PC-3 (cell line): Measurements from ENCODE around the gene RMND1. TPM values are rescaled to one million over a fixed set of nuclear protein-coding genes. Genes with fewer than 3 reads are reported as not detected.

Experiments
- ATAC-seq: fragments of 200-7000 bp; cut with Tn5 transposase; 2 replicates; pipeline ENCODE4 v1.9.1; 2020; ENCODE audit warnings: mild to moderate bottlenecking, moderate library complexity
- BruUV-seq: library from RNA; stranded (reverse); fragments of 400-500 nt; replicated peaks from 2 replicates; lab custom pipeline; 2021; lab: Mats Ljungman, UMichigan
- CTCF ChIA-PET: fragments of 300-600 bp; sonication (Branson Sonifier 250); formaldehyde crosslinking; loops from one replicate; lab custom pipeline; 2022; ENCODE audit warnings: antibody characterized with exemption; lab: Charles Lee
- POLR2A ChIA-PET: fragments of 300-600 bp; sonication (Branson Sonifier 250); formaldehyde crosslinking; loops from one replicate; lab custom pipeline; 2022; ENCODE audit warnings: antibody characterized with exemption; ENCODE audit not compliant: unreplicated experiment; lab: Charles Lee
- DNase-seq: peaks from one replicate; pipeline ENCODE4 v3.0.0-alpha.2; 2015
- H2AFZ ChIP-seq: fragments of 300-600 bp; sonication (generic); 2 replicates; pipeline ENCODE4 v1.6.0; 2016; ENCODE audit warnings: antibody characterized with exemption, low read length
- H3F3A ChIP-seq: fragments of 300-600 bp; sonication (generic); one replicate; pipeline ENCODE4 v1.6.0; 2017; ENCODE audit warnings: antibody characterized with exemption, low read length, control low read depth, mild to moderate bottlenecking; ENCODE audit not compliant: unreplicated experiment
- H3K27ac ChIP-seq: fragments of 300-600 bp; sonication (generic); 2 replicates; pipeline ENCODE4 v1.5.1; 2016; ENCODE audit warnings: mild to moderate bottlenecking, low read length
- H3K27me3 ChIP-seq: fragments of 300-600 bp; sonication (generic); 2 replicates; pipeline ENCODE4 v1.6.1; 2016; ENCODE audit warnings: low read length, mixed read lengths
- H3K36me3 ChIP-seq: fragments of 300-600 bp; sonication (generic); 2 replicates; pipeline ENCODE4 v1.6.1; 2016; ENCODE audit warnings: low read depth, mixed run types, low read length, mixed read lengths
- H3K4me1 ChIP-seq: fragments of 300-600 bp; sonication (generic); 2 replicates; pipeline ENCODE4 v1.5.1; 2016; ENCODE audit warnings: low read length; ENCODE audit not compliant: insufficient read depth
- H3K4me2 ChIP-seq: fragments of 300-600 bp; sonication (generic); 2 replicates; pipeline ENCODE4 v1.6.0; 2016; ENCODE audit warnings: low read length
- H3K4me3 ChIP-seq: fragments of 300-600 bp; sonication (generic); 2 replicates; pipeline ENCODE4 v1.5.1; 2016; ENCODE audit warnings: mild to moderate bottlenecking, low read length, mixed read lengths
- H3K79me2 ChIP-seq: fragments of 300-600 bp; sonication (generic); 2 replicates; pipeline ENCODE4 v1.6.1; 2017; ENCODE audit warnings: low read length, mixed read lengths
- H3K9ac ChIP-seq: fragments of 300-600 bp; sonication (generic); 2 replicates; pipeline ENCODE4 v1.6.0; 2016; ENCODE audit warnings: mild to moderate bottlenecking, low read length
- H3K9me2 ChIP-seq: fragments of 300-600 bp; sonication (generic); replicated peaks from 2 replicates; pipeline ENCODE4 v1.6.1; 2016; ENCODE audit warnings: mixed run types, low read length, mixed read lengths
- H3K9me3 ChIP-seq: fragments of 300-600 bp; sonication (generic); 2 replicates; pipeline ENCODE4 v1.6.1; 2016; ENCODE audit warnings: low read length, mixed read lengths
- H4K20me1 ChIP-seq: fragments of 300-600 bp; sonication (generic); 2 replicates; pipeline ENCODE4 v1.6.1; 2016; ENCODE audit warnings: low read length, mixed read lengths
- EZH2 ChIP-seq: fragments of 300-600 bp; sonication (generic); IDR thresholded peaks from one replicate; pipeline ENCODE4 v1.6.1; 2017; ENCODE audit warnings: antibody characterized with exemption, mild to moderate bottlenecking, low read length; ENCODE audit not compliant: unreplicated experiment
- EZH2phosphoT487 ChIP-seq: fragments of 300-600 bp; sonication (generic); IDR thresholded peaks from 2 replicates; pipeline ENCODE4 v1.6.1; 2018; ENCODE audit warnings: mild to moderate bottlenecking, antibody characterized with exemption, low read length, borderline replicate concordance
- intact Hi-C: fragments of 100-400 bp; cut with micrococcal nuclease; formaldehyde crosslinking; loops from 2 replicates; pipeline ENCODE4 v1.9.0; 2023
- total RNA-seq: library from RNA; depleted of rRNA; stranded (reverse); fragments of >200 nt; gene quantifications from 2 replicates; pipeline ENCODE4 v1.2.3, GENCODE V29; 2014
- TF ChIP-seq, protein P1 (sequence below): fragments of 300-600 bp; sonication (generic); conservative IDR thresholded peaks from 2 replicates; pipeline ENCODE4 v1.5.1; 2017; ENCODE audit warnings: antibody characterized with exemption, low read depth, mild to moderate bottlenecking, low read length

Gene RMND1
- total RNA-seq, 1 experiment from 2014 or later: 20.8 TPM

DNA sequence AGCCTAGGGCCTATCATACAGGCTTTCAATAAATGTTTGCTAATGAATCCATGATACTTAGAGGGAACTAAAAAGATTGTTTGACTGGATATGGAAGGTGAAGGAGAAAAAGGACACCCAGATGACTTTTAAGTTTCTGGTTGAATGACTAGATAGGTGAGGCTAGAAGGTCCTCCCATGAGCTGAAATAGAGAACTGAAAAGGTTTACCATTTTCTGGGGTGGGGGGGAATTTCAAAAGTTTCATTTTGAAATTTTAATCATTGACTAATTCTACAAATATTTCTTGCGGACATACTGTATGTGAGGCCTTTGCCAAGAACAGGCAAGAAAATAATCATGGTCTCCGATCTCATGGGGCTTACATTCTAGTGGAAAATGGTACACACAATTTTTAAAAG lies 42.7 kb downstream of the RMND1 start:
- no peaks in the 10 kb centered on the region for H3K4me1 ChIP-seq
- no peak overlapping the region for H3K4me3 ChIP-seq
- no peaks in the 10 kb centered on the region for H3K9me3 ChIP-seq
- no peak overlapping the region for H3K27ac ChIP-seq
- peaks cover 5% of the 10 kb centered on the region; the same call in 1 of the 2 replicates for H3K79me2 ChIP-seq
- BruUV-seq: no TSS peak
- intact Hi-C loops: loop anchor here (5.0 kb wide), 1 partner anchor 68 kb away; no protein-coding TSS in a partner anchor
- H3F3A ChIP-seq: no peaks in the 10 kb centered on the region
- H3K4me2 ChIP-seq: no peak overlapping the region
- POLR2A ChIA-PET: no interaction called here
- no peaks in the 10 kb centered on the region for H3K27me3 ChIP-seq
- H3K36me3 ChIP-seq: peaks cover 10% of the 10 kb centered on the region
- ATAC-seq (no peak), DNase-seq (no peak)
- H3K9ac ChIP-seq: no peak overlapping the region
- H3K9me2 ChIP-seq: no peaks in the 10 kb centered on the region
- H2AFZ ChIP-seq: no peak overlapping the region
- CTCF ChIA-PET: no interaction called here
- no peaks in the 10 kb centered on the region for H4K20me1 ChIP-seq
- TF ChIP-seq EZH2phosphoT487 (no peak), EZH2 (no peak)
- TF ChIP-seq, protein P1, sequence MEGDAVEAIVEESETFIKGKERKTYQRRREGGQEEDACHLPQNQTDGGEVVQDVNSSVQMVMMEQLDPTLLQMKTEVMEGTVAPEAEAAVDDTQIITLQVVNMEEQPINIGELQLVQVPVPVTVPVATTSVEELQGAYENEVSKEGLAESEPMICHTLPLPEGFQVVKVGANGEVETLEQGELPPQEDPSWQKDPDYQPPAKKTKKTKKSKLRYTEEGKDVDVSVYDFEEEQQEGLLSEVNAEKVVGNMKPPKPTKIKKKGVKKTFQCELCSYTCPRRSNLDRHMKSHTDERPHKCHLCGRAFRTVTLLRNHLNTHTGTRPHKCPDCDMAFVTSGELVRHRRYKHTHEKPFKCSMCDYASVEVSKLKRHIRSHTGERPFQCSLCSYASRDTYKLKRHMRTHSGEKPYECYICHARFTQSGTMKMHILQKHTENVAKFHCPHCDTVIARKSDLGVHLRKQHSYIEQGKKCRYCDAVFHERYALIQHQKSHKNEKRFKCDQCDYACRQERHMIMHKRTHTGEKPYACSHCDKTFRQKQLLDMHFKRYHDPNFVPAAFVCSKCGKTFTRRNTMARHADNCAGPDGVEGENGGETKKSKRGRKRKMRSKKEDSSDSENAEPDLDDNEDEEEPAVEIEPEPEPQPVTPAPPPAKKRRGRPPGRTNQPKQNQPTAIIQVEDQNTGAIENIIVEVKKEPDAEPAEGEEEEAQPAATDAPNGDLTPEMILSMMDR: no peak

DNA sequence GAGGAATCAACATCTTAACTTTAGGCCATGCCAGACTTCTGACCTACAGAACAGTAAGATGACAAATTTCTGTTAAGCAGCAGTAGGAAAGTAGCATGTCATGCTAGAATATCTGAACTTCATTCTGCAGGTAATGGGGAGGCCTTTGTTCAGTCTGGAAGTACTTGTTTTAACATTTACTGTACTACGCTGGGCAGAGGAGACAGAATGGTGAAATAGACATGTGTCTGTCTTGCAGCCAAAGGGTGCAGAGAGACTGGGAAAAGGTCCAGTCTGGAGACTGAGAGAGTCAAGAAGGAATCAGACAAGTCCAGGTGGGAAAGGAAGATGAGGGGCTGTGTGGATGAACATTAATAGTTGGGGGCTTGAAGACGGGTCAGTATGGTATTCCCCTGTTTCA lies 43.1 kb downstream of the RMND1 start:
- H4K20me1 ChIP-seq: no peaks in the 10 kb centered on the region
- H3K79me2 ChIP-seq: peaks cover 7% of the 10 kb centered on the region
- H3K9me3 ChIP-seq: no peaks in the 10 kb centered on the region
- no peak for DNase-seq
- no peak overlapping the region for H3K4me3 ChIP-seq
- H3F3A ChIP-seq: no peaks in the 10 kb centered on the region
- H3K36me3 ChIP-seq: peaks cover 11% of the 10 kb centered on the region
- no peaks in the 10 kb centered on the region for H3K4me1 ChIP-seq
- intact Hi-C loops: loop anchor here (5.0 kb wide), 1 partner anchor 68 kb away; no protein-coding TSS in a partner anchor
- TF ChIP-seq, protein P1: no peak
- TF ChIP-seq EZH2phosphoT487 (no peak), EZH2 (no peak)
- POLR2A ChIA-PET: no interaction called here
- H3K27ac ChIP-seq: no peak overlapping the region
- H2AFZ ChIP-seq: no peak overlapping the region
- no TSS peak for BruUV-seq
- H3K27me3 ChIP-seq: no peaks in the 10 kb centered on the region
- ATAC-seq: no peak
- H3K9ac ChIP-seq: no peak overlapping the region
- CTCF ChIA-PET: no interaction called here
- no peak overlapping the region for H3K4me2 ChIP-seq
- H3K9me2 ChIP-seq: no peaks in the 10 kb centered on the region

DNA sequence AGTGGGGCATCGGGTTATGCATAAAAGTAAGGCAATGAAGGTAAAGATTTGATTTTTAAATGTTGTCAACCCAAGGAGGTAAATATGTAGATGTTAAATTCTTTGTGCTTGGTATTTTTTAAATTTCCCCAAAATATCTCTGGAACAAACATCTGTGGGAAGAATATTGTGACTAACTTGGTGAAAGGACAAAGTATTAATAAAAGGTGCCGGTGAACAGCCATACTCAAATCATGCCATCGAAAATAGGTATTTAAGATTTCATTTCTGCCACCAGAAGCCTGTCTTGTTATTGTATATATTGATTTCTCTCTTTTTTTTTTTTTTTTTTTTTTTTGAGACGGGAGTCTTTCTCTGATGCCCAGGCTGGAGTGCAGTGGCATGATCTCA lies 48.0 kb downstream of the RMND1 start:
- peaks cover 20% of the 10 kb centered on the region for H3K36me3 ChIP-seq
- intact Hi-C loops: no loop called here
- H3K9me2 ChIP-seq: no peaks in the 10 kb centered on the region
- no peak overlapping the region for H3K4me2 ChIP-seq
- DNase-seq (no peak), ATAC-seq (no peak)
- no peak overlapping the region for H3K27ac ChIP-seq
- peaks cover 6% of the 10 kb centered on the region for H3F3A ChIP-seq
- H3K9me3 ChIP-seq: no peaks in the 10 kb centered on the region
- no peak overlapping the region for H3K4me3 ChIP-seq
- 0 out of 2 replicates have a peak, but pooled peaks cover 5% of the 10 kb centered on the region for H4K20me1 ChIP-seq
- ChIA-PET POLR2A (no interaction called here), CTCF (no interaction called here)
- no peak overlapping the region for H2AFZ ChIP-seq
- no peak overlapping the region for H3K9ac ChIP-seq
- peaks cover 18% of the 10 kb centered on the region for H3K4me1 ChIP-seq
- no TSS peak for BruUV-seq
- TF ChIP-seq EZH2phosphoT487: no peak
- TF ChIP-seq, protein P1: no peak
- no peak for TF ChIP-seq EZH2
- H3K27me3 ChIP-seq: no peaks in the 10 kb centered on the region
- peaks cover 53% of the 10 kb centered on the region for H3K79me2 ChIP-seq
